ES-I3 (cell line): Measurements from ENCODE around the gene NXNL2.

ENCODE experiments used
- H3K36me3 ChIP-seq: 2 replicates; pipeline ENCODE4 v1.6.1; 2013; ENCODE audit warnings: mild to moderate bottlenecking, low read length, control low read depth, moderate library complexity; ENCODE audit not compliant: insufficient read depth
- H3K4me1 ChIP-seq: 2 replicates; pipeline ENCODE4 v1.6.1; 2013; ENCODE audit warnings: mild to moderate bottlenecking, control low read depth, low read length; ENCODE audit not compliant: insufficient read depth
- H3K9ac ChIP-seq: 2 replicates; pipeline ENCODE4 v1.6.1; 2013; ENCODE audit warnings: low read depth, mild to moderate bottlenecking, low read length, moderate library complexity
- H3K9me3 ChIP-seq: 2 replicates; pipeline ENCODE4 v1.6.1; 2013; ENCODE audit warnings: mild to moderate bottlenecking, low read length, moderate library complexity; ENCODE audit not compliant: control insufficient read depth, insufficient read depth

NXNL2 gene

DNA sequence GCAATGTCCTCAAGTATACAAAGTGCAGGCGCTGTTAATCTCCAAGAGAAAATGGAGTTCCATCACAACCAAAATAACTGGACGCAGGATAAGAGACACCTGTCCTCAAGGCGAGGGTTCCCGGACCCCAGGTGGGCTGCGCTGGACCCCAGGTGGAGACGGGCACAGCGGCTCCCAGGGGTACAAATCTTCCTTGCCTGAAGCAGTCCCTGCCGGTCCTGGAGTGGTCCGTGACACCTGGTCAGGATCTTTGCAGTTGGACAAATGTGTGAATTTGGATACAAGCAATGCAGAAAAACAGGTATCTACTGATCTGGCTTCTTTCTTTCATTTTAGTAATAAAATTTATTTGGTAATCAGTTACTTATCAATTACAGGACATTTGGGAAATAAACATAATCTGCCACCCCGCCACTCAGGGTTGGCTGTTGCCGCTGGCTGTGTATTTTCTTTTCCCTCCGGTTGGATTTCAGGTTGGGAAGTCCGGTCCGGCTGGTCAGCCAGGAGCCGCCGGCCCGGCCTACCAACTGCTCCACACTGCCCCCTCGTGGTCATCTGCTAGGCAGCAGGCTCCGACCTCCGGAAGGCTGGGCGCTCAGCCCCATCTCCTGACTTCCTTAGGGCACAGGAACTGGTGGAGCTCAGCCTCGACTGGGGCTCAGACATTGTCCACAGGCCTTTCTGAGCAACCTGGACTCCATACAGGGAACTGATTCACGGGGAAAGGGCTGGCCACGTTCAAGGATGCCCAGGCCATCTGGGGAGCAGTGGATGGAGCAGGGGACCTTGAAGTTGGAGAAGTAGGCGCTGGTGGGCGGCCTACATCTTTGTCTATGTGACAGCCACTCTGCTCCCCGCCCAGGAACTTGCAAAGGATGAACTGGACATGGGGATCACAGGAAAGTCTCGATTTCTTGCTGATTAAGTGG, 43.4 kb downstream of the NXNL2 start:
- H3K4me1 ChIP-seq: no peaks in the 10 kb centered on the region
- H3K9me3 ChIP-seq: no peaks in the 10 kb centered on the region
- no peaks in the 10 kb centered on the region for H3K36me3 ChIP-seq
- H3K9ac ChIP-seq: no peak overlapping the region

DNA sequence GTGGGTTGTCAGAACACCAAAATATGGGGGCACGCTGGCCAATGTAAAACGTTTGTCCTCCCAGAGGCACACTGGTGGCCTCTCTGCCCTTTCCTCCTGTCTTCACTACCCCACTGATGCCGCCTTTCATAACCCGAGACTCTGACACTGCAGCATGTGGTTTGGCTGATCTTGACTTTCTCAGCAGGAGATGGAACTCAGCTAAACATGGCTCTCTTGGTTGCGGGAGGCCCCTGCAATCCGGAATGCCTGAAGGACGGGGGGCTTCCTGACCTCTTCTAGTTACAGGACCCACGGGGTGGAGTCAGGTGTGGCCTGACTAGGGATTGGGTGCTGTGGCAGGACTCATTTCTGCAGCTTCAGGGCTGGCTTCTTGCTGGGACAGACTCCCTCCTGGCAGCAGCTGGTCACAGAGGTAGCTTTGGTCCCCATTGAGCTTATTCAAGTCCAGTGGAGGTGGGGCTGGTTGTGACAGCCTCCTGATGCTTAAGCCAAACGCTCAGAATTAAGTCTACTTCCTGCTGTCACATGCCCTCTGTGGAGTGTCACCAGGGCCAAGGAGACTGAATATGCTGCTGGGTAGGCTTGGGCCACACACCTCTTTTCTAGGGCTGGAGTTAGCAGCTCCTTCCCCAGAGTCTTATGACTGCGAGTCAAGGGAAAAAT, 44.2 kb downstream of the NXNL2 start:
- Histone ChIP-seq H3K4me1 (no peaks in the 10 kb centered on the region), H3K36me3 (no peaks in the 10 kb centered on the region), H3K9ac (no peak overlapping the region)

DNA sequence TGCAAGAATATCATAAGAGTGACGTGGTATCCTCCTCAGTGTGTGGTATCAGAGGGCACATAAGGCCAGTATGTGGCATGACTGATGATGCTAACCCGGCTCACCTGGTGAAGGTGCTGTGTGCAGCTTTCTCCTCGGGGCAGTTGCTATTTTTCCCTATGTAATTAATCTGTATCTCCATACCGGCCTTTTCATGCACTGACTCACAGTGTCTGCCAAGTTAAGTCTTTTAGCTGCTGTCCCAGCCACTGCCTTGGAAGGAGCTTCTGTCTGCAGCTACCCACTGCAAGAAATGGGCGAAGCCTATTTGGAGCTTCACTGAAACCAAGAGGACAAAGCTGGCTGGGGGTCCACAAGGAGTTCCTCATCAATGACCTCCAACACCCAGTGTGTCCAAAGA, 46.0 kb downstream of the NXNL2 start:
- no peaks in the 10 kb centered on the region for H3K36me3 ChIP-seq
- no peak overlapping the region for H3K9ac ChIP-seq
- no peaks in the 10 kb centered on the region for H3K9me3 ChIP-seq
- no peaks in the 10 kb centered on the region for H3K4me1 ChIP-seq

More for the DNA sequence above, 44.2 kb downstream of the NXNL2 start:
- no peaks in the 10 kb centered on the region for H3K9me3 ChIP-seq

DNA sequence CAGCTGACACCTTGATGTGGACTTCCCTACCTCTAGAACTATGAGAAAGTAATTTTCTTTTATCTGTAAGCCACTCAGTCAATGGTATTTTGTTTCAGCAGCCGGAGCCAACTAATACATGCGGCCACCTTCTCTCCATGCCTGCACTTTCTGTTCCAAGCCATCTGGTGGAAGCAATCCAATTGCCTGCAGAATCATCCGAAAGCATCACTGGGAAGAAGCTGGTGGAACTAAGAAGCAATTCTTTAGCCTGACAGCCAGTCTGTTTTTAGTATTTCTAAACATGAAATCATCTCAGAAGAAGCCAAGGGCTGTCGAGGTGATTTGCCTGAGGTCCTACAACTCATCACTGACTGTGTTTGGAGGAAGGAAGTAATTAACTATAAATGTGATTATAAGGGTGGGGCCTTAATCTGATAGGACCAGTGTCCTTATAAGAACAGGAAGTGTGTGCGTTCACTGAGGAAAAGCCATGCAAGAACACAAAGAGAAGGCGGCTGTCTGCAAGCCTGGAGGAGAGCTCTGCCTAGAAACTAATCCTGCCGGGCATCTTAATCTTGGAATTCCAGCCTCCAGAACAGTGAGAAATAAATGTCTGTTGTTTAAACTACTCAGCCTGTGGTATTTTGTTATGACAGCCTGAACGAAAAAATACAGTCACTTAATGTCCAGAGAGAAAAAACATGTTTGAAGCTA, 49.1 kb downstream of the NXNL2 start:
- Histone ChIP-seq H3K9ac (no peak overlapping the region), H3K9me3 (no peaks in the 10 kb centered on the region), H3K4me1 (no peaks in the 10 kb centered on the region), H3K36me3 (no peaks in the 10 kb centered on the region)

DNA sequence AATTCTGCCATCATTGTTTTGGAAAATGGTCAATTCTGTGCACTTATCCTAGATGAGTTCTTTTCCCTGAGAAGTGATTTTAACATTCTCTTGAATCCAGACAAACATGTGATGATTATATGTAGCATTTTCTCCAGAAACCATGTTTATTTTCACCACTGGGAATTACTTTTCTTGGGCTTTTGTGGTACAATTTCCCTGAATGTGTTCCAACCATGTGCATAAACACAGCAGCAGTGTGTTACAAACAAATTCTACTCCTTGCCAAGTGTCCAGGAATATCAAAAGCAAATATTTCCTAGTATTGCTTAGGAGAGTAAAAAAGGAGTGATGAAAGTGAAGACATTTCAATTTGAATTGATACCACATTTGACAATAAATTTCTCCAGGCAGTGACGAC, 50.4 kb downstream of the NXNL2 start:
- Histone ChIP-seq H3K4me1 (0 out of 2 replicates have a peak, but pooled peaks cover 2% of the 10 kb centered on the region), H3K9me3 (no peaks in the 10 kb centered on the region), H3K9ac (no peak overlapping the region), H3K36me3 (no peaks in the 10 kb centered on the region)

DNA sequence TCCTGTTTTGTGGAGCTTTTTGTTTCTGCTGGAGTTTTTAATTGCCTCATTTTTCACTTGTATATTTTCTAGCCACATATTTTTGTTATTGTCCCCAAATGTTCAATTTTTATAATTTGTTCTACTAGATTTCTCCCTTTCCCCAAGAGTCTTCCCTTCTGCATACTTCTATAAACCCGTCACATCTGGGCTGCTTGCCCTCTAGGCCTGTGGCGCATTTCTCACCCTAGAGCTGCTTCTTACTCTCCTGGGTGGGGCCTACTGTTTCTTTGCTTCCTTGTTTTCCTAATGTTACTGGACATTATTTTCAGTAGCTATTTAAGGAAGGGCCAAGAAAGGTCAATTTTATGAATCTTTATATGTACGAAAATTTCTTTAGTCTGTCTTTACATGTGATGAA, 51.5 kb downstream of the NXNL2 start:
- H3K9ac ChIP-seq: no peak overlapping the region
- 0 out of 2 replicates have a peak, but pooled peaks cover 3% of the 10 kb centered on the region for H3K4me1 ChIP-seq

DNA sequence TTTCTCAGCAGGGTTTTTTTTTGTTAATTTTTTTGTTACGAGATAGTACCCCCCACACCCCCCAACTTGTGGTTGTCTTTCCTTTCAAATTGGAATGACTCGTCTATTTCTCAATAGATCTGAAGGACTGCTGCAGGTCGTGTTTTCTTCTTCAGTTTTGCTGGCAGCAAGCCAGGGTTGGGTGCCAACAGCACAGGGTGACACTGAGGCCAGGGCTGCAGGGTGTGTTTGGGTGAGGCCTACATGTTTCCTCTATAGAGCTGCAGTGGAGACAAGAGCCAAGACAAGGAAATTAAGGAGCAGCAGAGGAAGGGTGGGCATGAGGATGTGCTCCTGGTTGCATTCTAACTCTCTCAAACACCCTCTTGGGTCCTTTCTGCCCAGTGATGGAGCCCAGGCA, 52.2 kb downstream of the NXNL2 start:
- no peaks in the 10 kb centered on the region; the same call in 1 of the 2 replicates for H3K36me3 ChIP-seq
- H3K9me3 ChIP-seq: no peaks in the 10 kb centered on the region
- H3K4me1 ChIP-seq: 0 out of 2 replicates have a peak, but pooled peaks cover 3% of the 10 kb centered on the region
- no peak overlapping the region for H3K9ac ChIP-seq

More for the DNA sequence above, 51.5 kb downstream of the NXNL2 start:
- H3K36me3 ChIP-seq: no peaks in the 10 kb centered on the region
- no peaks in the 10 kb centered on the region for H3K9me3 ChIP-seq

DNA sequence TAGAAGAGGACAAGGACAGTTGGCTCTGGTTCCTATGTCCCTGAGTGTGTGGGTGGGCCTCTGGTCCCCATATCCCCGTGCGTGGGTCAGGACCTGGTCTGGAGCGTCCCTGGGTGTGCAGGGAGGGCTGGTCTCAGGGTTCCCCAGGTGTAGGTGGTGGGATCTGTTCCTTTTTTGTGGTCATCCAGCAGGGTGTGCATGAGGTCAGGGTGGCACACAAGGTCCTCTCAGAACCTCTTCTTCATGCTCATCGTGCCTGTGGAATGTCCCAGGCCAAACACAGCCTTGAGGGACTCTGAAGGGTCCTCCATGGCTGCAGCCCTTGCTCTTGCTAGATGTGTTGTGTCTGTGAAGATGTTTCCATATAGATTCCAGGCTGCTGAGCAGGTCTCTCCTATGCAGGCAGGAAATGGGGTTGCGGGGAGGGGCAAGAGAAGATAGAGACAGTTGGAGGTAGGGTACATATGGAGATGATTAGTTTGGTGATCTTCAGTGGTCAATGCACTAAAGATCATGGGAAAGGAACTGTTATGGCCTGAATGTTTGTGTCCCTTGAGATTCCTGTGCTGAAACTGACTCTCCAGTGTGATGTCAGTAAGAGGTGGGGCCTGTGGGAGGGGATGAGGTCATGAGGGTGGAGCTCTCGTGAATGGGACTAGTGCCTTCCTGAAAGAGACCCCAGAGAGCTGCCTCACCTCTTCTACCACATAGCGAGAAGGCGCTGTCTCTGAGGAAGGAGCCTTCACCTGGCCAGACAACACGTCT, 53.1 kb downstream of the NXNL2 start:
- H3K36me3 ChIP-seq: no peaks in the 10 kb centered on the region; the same call in 1 of the 2 replicates
- no peak overlapping the region for H3K9ac ChIP-seq
- no peaks in the 10 kb centered on the region for H3K9me3 ChIP-seq
- H3K4me1 ChIP-seq: 0 out of 2 replicates have a peak, but pooled peaks cover 3% of the 10 kb centered on the region

DNA sequence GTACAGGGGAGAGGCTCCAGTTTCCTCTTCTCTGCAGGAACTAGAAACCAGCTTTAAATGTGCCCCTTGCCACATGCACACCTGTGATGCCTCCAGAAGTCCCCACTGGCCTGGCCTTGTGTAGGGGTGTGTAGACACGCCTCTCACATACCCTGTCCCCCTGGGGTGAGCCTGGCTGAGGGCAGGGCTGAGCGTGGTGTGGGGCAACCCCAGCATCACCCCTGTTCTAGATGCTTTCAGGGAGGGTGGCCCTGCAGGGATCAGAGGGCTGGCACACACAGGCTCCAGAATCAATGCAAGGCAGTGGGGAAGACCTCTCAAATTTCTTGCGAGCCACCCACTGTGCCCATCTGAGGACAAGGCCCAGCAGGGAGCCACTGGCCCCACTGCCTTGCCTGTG, 54.7 kb downstream of the NXNL2 start:
- Histone ChIP-seq H3K4me1 (0 out of 2 replicates have a peak, but pooled peaks cover 3% of the 10 kb centered on the region), H3K36me3 (no peaks in the 10 kb centered on the region; the same call in 1 of the 2 replicates), H3K9me3 (no peaks in the 10 kb centered on the region), H3K9ac (no peak overlapping the region)

DNA sequence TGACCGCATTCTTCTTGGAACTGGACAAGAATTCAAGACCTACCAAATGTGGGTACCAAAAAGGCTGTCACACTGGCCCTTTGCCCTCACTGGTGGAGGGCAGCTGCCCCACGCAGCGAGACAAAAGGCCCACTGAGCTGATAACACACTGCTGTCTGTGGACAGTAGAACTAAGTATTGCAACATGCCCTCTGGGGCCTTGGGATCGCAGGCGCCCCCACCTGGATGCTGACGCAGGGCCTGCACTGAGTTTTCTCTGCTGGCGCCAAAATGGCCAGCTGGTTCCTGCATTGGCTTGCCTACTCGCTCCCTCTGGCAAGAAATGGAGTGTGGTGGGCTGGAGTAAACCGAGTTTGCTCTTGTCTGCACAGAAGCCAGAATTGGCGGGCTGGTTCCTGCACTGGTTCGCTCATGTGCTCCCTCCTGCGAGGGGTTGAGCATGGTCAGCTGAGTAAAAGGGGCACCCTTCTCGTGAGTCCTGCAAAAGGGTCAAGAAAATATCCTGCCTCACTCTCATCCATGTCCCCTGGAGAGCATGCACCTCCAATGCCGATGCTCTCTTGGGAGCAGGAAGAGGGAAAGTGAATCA, 55.7 kb downstream of the NXNL2 start:
- Histone ChIP-seq H3K9ac (no peak overlapping the region), H3K9me3 (no peaks in the 10 kb centered on the region), H3K4me1 (0 out of 2 replicates have a peak, but pooled peaks cover 3% of the 10 kb centered on the region), H3K36me3 (no peaks in the 10 kb centered on the region; the same call in 1 of the 2 replicates)

DNA sequence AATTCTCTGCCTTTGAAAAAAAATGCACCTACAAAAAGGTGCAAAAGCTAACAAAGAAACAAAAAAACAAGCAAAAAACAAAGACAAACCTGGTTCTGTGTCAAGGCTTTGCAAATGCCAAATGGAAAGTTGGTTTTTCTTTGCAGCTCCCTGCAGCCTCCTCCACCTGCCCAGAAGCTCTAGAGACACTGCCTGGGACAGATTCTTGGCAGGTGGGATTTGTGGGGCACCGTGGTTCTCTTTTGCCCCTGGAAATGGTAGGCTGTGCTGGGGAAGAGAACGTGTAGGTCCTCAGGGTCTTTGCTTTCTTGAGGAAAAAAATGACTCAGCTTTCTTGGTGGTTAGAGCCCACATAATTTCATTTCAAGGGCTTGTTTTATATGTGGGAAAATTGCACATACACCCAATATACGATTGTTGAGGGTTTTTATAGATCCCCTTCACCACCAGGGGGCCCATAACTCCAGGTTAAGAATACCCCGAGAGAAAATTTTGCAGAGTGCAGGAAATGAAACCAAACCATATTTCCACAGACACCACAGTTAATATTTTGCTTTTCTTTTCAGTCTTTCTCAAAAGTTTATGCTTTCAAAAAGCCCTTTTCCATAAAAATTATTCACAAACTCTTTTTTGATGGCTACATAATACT, 58.7 kb downstream of the NXNL2 start:
- Histone ChIP-seq H3K36me3 (no peaks in the 10 kb centered on the region; the same call in 1 of the 2 replicates), H3K9ac (no peak overlapping the region), H3K4me1 (0 out of 2 replicates have a peak, but pooled peaks cover 3% of the 10 kb centered on the region), H3K9me3 (no peaks in the 10 kb centered on the region)
